Fibroblast of upper back skin (primary cell): ENCODE results near the gene TMEM126B.
"Not testable (repeated sequence)": the region's sequence is repeated elsewhere in the genome, so short reads cannot be mapped to it uniquely, and the experiment has no call there.

Experiments
- DNase-seq: peaks from one replicate; pipeline ENCODE4 v3.0.0-alpha.2; 2013

The TMEM126B gene

DNA sequence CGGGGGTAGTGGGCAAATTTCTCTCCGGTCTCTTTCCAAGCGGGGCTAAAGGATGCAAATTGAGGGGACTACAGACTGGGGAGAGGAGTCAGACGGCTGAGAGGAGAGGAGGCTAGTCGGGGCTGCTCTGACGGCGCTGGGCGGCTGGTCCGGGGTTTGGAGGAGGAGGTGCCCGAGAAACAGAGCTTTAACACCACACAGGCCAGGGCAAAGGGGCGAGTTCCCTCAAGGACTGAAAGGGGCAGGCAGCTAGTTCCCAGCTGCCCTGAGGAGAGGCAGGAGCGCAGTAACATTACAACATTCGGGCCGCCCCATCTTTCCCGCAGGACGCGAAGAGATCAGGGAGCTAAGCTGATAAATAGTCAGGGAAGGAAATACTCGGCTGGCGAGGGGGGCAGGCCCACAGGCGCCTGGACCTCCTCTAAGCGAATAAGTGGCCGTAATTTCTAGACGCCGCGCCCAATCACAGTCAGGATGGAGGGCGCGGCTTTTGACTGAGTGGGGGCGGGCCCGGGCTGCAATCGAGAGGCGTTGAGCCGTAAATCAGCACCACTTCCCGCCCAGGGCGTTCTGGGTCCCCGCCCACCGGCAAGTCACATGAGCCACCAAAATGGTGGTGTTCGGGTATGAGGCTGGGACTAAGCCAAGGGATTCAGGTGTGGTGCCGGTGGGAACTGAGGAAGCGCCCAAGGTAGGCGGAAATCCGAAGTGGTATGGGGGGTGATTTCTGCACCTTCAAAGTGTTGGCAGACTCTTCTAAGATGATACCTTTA, at the start of gene TMEM126B:
TMEM126B (plus strand) TSS at position 596 of the 773 bp plus-strand sequence; CDS start at position 611, 15 bp downstream.
- DNase-seq: peak; percentile 97

DNA sequence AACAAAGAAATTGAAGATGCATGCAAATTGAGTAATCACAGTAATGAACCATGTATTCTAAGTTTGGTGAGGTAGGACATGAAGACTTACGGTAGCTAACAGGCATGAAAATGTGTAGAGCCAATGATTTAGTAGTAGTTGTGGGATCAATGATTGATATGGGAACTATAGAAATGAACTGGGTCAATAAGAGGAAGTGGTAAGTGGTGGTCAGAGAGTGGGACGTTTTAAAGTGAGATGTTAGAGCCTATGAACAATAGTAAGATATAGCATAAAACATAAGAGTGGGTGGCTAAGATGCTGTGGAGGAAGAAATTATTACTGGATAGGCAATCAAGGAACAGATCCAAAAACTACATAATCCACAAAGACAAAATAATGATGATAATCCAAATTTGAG, 46.3 kb upstream of the TMEM126B start:
- DNase-seq: no peak

DNA sequence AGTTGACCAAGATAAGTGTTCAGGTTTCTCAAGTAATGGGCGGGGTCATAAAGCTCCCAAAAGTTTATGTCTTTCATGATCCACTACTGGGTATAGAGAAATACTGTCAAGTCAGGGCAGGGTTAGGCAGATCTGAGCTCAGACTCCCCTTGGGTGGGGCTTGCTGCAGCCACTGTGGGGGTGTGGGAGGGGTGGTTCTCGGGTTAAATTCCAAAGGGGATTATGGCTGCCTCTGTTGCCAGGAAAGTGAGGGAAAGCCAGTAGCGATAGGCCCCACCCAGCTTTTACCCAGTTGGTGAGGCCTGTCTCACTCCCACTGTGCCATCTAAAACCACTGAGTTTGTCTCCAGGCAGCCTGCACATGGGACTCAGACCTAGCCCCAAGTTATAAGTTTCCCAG, 39.0 kb upstream of the TMEM126B start:
- DNase-seq: no peak

DNA sequence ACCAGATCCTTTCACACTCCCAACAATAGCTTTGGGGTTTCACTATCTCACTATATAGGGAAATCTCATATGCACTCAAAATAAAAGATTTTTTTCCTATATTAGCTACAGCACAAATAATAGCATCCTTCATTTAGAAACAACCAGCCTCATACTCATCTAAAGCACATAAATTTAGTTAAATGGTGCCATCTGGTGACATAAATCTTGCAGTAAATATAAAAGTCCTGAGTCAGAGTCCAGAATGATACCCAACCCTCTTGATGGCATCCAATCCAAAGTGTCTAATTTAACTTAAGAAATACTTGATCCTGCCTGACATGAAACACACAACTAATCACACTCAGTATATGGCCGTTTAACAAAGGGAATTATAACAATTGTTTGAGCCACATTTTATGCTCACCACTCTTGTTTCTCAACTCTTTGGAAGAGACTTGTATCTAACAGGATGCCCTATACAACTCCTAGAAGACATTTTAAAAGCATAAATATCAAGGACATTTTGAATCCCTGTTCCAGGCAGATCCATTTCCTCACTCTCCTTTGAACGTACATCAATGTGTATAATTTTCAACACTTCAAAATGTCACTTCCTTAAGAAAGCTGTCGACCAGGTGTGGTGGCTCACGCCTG, 37.4 kb upstream of the TMEM126B start:
- DNase-seq: peak; percentile 52

DNA sequence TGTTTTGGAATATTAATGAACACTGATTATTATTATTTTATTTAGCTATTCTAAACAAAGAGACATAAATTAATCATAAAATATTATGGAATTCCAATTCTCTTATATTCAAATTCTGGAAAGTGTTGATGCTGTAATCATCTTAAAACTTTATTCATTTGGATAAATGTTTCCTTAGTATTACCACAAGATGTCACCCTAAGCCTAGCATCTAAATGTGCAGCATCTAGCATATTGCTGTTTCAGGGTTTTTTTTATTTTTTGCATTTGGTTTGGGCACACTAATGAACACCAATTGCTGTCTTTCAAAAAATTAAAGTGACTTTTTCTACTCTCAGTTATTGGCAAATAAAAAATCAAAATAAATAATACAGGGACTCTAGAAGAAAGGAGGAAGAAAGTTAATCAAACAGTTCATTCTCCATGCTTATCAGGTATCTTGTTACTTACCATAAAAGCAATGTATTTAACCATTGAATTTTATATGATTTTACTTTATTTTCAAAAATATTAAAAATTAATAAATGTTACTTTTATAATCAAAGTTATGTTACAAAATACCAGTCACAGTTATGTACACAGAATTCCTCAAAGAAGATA, 33.0 kb upstream of the TMEM126B start:
- DNase-seq: peak; percentile 62

DNA sequence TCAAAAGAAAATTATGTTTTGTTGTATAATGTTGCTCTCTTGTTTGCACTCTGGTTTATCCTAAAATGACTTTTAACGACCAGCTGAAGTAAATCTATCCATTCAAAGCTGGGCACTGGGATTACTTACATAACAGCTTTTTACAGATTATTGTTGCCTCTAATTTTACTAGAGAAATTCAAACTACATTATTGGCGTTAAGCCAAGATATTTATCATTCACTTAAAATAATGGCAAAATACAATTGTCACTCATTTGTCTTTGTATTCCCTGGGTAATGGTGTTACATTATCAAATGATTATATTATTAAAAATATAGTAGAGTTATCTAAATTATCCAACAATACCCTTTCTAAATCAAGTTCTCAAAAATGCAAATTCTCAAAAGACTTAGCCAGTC, 31.5 kb upstream of the TMEM126B start:
- no peak for DNase-seq

DNA sequence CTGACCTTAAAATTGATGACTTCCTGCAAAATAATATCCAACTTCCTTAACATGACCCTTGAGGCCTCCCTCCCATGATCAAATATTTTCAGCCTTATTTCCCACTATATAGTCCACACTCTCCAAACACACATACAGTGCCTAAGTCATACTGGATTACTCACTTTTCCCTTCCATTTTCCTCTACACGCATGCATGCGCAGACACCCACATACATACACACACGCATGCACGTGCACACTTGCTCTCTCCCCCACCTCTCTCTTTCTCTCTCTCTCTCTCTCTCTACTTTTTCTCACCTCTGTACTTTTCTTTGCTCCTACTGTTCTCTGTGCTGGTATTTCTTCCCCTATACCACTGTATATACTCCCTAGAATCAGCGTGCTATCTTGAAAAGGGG, 29.3 kb upstream of the TMEM126B start:
- no peak for DNase-seq

DNA sequence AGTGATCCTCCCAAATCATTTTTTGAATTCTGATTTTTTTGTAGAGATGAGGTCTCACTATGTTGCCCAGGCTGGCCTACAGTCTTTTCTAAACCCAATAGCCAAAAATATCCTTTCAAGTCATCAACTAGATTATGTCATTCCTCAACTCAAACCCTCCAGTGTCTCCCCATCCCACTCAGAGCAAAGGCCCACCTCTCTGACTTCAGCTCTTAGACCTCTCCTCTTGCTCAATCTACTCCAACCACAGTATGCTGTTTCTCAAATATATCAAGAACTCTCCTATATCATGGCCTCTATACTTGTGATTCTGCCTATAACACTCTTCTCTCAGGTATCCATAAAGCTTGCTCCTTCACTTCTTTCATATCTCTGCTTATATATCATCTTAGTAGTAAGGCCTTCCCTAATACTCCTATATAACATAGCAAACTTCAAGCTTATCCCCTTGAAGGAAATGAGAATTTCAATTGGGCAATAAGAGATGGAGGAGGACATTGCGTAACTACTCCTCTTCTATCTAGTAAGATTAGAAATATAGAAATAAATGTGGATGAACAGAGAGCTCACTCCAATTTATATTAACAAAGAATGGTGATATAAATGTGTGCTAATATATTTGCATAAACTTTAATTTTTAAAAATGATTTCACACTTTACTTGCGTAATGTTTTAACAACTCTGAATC, 25.7 kb upstream of the TMEM126B start:
- DNase-seq: no peak

DNA sequence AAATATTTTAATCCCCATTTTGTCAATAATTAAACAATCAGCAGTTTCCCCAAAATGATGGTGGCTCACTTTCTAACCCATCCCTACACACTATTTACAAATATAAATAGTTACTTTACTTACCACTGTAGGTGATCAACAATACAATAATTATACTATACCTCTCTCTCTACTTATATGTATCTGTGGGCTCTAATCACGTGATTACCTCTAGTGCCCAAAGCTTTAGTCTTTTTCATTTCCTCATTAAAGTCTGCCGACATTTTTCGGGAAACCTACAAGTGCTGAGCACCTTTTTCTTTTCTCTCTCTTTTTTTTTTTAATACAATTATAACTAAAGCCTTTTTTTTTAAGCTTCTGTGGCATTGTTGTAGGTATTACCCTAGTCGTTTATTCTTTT, 25.2 kb upstream of the TMEM126B start:
- no peak for DNase-seq

DNA sequence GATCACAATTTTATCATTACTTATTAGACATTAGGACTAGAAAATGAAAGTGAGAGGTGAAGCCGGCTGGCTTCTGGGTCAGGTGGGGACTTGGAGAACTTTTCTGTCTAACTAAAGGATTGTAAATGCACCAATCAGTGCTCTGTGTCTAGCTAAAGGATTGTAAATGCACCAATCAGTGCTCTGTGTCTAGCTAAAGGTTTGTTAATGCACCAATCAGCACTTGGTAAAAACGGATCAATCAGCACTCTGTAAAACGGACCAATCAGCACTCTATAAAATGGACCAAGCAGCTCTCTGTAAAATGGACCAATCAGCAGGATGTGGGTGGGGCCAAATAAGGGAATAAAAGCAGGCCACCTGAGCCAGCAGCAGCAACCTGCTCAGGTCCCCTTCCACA, 22.2 kb upstream of the TMEM126B start:
- DNase-seq: not testable (repeated sequence)

DNA sequence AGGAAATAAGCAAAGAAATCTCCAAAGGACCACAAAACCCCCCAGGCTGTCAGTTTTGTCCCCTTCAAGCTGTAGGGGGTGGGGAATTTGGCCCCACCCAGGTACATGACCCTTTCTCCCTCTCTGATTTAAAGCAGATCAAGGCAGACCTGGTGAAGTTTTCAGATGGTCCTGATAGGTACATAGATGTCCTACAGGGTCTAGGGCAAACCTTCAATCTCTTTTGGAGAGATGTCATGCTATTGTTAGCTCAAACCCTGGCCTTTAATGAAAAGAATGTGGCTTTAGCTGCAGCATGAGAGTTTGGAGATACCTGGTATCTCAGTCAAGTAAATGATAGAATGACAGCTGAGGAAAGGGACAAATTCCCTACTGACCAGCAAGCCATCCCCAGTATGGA, 19.8 kb upstream of the TMEM126B start:
- DNase-seq: not testable (repeated sequence)

DNA sequence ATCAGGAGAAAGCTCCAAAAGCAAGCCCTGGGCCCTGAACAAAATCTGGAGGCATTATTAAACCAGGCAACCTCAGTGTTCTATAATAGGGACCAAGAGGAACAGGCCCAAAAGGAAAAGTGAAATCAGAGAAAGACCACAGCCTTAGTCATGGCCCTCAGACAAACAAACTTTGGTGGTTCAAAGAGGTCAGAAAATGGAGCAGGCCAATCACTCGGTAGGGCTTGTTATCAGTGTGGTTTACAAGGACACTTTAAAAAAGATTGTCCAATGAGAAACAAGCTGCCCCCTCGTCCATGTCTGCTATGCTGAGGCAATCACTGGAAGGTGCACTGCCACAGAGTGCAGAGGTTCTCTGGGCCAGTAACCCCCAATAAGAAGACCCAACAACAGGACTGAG, 19.1 kb upstream of the TMEM126B start:
- not testable (repeated sequence) for DNase-seq

DNA sequence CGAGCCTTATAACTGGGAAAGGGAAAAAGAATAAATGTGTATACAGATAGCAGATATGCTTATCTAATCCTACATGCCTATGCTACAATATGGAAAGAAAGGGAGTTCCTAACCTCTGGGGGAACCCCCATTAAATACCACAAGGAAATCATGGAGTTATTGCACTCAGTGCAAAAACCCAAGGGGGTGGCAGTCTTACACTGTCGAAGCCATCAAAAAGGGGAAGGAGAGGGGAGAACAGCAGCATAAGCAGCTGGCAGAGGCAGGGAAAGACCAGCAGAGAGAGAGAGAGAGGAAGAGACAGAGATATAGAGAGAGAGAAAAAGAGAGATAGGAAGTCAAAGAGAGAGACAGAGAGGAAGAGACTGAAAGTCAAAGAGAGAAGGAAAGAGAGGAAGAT, 16.8 kb upstream of the TMEM126B start:
- DNase-seq: not testable (repeated sequence)

DNA sequence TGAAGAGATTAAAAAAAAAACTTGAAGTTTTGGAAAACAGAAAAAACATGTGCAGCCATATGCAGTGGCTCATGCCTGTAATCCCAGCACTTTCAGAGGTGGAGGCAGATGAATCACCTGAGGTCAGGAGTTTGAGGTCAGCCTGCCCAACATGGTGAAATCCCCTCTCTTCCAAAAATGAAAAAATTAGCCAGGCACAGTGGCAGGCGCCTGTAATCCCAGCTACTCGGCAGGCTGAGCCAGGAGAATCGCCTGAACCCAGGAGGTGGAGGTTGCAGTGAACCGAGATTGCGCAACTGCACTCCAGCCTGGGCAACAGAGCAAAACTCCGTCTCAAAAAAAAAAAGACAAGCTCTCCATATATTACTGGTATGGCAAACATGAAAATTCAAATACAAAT, 8.9 kb upstream of the TMEM126B start:
- no peak for DNase-seq

DNA sequence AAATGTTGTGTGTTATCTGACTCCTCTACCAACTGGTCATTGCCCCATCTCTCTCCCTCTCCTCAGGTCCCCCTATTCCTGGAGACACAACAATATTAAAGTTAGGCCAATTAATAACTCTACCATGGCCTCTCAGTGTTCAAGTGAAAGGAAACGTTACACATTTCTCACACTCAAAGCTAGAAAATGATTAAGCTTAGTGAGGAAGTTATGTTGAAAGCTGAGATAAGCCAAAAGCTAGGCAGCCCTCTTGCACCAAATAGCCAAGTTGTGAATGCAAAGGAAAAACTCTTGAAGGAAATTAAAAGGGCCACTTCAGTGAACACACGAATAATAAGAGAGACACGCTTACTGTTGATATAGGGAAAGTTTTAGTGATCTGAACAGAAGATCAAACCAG, 8.1 kb upstream of the TMEM126B start:
- DNase-seq: no peak

DNA sequence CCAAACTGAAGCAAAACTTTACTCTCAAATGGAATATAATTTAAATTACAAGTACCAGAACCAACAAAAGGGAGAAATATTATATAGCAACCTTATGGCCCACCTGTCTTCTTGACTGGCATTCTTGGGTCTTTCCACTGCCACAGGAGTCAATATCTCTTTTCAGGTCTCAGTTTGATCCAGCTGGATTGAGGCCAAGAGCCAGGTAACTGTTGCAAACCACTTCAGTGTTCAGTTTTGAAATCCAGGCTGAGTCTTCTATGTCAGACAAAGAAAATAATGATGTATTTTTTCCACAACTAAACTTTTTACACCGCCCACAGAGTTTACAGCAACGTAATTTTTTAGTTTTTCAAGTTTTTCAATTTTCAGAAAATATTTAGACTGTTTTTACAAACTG, 1.9 kb upstream of the TMEM126B start:
- no peak for DNase-seq

DNA sequence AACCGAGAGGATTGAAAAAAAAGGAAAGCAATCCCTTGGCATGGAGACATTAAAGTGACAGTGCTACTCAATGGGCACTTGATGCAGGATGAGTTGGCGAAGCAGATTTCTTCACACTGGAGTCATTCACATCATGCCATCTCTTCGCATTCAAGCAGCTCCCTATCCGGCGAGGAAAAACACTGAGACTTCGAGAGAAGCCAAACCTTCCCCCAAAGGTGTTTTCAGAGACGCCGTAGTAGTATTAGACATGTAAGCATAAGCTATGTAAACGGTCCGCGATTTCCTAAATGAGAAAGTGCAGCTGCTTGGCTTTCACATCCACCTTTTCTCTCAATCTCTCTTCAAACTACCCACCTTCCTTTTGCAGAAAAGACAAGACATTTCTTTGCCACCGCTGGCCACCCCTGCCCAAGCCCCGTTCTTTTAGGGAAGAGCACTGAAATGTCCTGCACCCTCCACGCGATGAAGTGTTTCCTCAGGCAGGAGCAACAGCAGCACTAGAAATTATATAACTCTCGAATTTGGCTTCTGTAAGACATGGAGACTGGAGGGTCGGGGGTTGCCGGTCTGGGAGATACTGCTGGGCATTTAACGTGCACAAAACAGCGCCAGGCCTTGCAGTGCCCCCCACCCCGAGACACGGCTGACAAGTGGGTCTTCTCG, 928 bp upstream of the TMEM126B start, which contains the start of gene DLG2:
DLG2 (minus strand) TSS at position 13 of the 666 bp plus-strand sequence.
- DNase-seq: peak; percentile 18

DNA sequence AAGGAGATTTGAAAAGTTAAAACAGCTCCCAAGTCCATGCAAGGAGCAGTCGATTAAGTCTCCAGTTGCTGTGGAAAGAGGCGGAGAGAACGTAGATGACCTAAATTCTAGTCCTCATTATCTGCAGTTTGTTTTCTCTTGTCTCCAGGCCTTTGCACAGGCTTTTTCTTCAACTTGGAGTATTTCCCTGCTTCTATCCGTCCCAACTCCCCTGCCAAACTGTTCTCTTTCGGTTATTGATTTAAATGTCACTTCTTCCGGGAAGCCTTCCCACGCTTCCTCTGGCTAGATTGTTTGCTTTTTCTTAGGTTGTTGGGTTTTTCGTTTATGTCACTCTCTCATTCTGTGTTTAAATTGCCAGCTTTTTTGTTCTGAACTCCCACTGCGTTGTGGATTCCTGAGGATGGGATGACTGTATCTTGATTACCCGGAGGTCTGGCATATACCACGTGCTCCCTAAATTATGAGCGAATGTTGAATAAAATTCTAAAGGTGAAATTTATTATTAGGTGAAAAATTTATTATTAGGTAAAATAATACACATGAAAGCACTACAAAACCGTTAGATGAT, 463 bp downstream of the TMEM126B start:
- no peak for DNase-seq

DNA sequence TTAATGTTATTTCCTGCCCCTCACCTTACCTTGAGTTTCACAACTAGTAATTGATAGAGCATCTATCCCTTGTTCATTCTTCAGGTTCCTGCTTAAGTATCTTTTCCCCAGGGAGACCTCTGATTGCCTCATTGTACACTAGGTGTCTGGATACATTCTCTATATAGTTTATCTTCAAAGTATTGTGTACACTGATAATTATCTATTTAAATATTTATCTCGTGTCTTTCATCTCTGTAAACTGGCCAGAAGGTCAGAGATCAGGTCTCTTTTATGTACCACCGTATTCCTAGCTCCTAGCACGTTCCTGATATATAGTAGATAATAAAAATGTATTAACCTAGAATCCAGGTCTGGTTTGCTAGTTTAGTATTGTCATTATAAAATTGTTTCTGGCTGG, 6.4 kb downstream of the TMEM126B start:
- no peak for DNase-seq

DNA sequence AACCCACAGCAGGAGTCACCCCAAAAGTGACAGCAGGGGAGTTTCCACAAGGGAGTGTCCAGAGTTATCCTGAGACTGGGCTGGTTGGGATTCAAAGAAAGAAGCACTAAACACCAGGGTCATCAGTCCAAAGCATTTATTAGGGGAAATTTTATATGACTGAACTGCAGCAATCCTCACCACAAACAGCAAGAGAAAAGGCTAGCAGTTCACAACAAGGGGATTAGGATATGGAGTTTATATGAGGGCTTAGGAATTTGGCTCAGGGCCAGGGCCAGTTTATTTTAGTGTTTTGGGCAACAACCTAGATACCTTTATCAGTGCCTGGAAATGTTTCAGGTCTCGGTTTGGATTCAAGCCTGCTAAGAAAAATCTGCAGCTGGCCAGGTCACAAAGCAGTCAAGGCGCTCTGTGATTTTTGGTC, 14.8 kb downstream of the TMEM126B start:
- no peak for DNase-seq

DNA sequence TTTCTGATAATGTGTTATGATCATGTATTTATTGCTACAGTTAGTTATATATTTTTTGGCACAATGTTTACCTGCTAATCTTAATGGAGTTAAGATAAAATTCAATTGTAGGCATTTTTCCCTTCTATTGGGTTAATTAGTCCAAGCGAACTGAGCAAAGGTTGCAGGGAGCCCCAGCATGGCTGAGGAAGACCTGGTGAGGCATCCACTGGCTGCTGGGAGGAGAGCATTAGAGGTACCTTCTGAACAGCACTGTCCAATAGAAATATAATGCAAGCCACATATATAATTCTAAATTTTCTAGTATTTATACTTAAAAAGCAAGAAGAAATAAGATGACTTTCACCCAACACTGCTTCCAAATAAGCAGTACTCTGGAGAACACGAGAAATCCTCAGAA, 18.7 kb downstream of the TMEM126B start:
- DNase-seq: no peak

DNA sequence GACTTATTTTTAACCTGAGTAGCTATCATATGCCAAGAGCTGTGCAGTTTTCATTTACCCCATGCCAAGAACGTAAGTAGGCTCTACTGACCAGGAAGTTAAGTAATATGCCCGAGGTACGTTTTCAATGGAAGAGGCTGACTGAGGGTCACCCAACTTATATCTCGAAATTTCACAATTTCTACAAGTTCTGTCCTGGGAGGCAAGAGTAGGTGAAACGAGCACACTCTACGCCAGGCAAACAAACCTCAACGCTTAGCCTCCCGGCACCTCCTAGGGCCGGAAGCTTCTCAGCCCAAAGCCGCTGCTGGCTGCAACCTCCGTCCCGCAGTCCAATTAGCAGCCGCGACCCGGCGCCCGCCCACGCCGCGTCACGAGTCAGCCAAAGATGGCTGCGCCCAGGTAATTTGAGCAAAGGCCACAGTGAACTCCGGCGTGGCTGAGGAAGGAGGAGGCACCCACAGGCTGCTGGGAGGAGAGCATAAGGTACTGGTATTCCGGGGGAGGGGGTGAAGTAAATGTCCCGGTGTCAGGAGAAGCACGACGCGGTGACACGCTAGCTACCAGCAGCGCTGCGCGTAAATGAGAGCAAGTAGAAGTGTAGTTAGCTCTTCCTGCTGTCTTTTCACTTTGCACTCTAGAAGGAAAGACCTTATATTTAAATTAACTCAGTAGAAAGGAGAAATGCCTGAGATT, 19.4 kb downstream of the TMEM126B start, which contains the start of gene TMEM126A:
TMEM126A (plus strand) TSS at position 364 of the 696 bp plus-strand sequence. CDS start 2,289 bp downstream, outside the sequence.
- DNase-seq: peak; percentile 80
